Cardiac fibroblast (primary cell): ENCODE data around the gene FCGR3B.
"Not testable (repeated sequence)": the region's sequence is repeated elsewhere in the genome, so short reads cannot be mapped to it uniquely, and the experiment has no call there.

Source experiments
- DNase-seq, 2 donors: peaks; one replicate each; pipeline versions ENCODE4 v3.0.0 to v3.0.0-alpha.2; 2010; ENCODE audit warnings: low read depth in 2 of 2
- H3K4me3 ChIP-seq, 2 donors: replicated peaks in 1 of 2; 1 replicate in 1 of 2; 2 replicates in 1 of 2; pipeline ENCODE4 v1.5.1; 2011; ENCODE audit warnings: low read depth in 2 of 2, low read length in 2 of 2, mild to moderate bottlenecking in 2 of 2, moderate library complexity in 1 of 2
- TF ChIP-seq, protein P1 (sequence below): IDR thresholded peaks from one replicate; pipeline ENCODE4 v1.5.1; 2011; ENCODE audit warnings: low read depth, mild to moderate bottlenecking, low read length, inconsistent platforms

FCGR3B gene

DNA sequence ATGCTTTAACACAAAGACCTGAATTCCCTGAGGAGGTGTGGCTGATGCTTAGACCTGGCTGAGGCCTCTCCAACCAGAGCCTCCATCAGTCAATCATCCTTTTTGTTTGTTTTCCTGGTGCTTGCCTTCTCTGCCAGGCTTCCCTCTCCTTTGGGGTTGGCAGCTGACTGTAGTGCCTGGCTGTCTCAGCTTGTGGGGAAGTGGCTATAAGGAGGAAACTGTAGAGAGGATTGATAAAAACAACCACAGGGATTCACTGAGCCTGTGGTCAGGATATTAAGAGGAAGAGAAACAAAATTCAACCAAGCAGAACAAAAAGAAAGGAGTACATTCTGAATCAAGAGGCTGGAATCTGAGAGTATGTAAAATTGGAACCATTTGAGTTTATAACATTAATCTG, 27.5 kb upstream of the FCGR3B start:
- H3K4me3 ChIP-seq, DNase-seq: not testable (repeated sequence)

DNA sequence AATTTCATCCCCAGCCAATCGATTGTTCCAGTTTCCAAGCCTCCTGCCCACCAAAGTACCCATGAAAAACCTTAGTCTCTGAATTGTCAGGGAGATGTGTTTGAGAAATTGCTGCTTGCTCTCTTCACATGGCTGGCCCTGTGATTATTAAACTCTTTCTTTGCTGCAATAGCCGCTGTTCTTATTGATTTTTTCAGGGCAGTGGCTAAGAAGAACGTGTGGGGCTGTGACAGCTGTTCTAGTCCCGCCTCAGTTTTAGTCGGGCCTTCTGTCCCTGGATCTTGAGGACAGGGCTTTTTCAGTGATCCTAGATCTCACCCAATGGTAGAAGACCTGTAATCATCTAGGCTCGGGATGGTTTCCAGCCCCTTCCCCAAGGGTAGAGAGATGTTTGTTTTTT, 23.0 kb upstream of the FCGR3B start:
- not testable (repeated sequence) for DNase-seq

DNA sequence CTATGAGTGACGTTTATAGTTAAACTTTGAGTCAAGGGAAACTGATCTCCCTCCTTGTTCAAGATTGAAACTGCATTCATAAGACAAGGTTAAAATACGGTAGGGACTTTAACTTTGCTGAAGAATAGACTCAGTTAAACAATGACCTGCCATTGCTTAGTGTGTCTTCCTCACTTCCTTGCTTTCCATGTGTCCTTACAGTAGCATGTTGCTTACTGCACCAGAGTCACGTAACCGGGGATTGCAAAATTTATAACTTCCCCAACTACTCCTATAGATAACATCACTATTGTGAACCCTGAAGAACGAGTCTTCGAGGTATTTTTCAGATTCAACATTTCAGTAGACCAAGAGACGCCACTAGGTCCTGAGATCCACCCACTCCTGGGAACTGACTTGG, 22.6 kb upstream of the FCGR3B start:
- not testable (repeated sequence) for H3K4me3 ChIP-seq

More for the DNA sequence above, 23.0 kb upstream of the FCGR3B start:
- H3K4me3 ChIP-seq = not testable (repeated sequence)

DNA sequence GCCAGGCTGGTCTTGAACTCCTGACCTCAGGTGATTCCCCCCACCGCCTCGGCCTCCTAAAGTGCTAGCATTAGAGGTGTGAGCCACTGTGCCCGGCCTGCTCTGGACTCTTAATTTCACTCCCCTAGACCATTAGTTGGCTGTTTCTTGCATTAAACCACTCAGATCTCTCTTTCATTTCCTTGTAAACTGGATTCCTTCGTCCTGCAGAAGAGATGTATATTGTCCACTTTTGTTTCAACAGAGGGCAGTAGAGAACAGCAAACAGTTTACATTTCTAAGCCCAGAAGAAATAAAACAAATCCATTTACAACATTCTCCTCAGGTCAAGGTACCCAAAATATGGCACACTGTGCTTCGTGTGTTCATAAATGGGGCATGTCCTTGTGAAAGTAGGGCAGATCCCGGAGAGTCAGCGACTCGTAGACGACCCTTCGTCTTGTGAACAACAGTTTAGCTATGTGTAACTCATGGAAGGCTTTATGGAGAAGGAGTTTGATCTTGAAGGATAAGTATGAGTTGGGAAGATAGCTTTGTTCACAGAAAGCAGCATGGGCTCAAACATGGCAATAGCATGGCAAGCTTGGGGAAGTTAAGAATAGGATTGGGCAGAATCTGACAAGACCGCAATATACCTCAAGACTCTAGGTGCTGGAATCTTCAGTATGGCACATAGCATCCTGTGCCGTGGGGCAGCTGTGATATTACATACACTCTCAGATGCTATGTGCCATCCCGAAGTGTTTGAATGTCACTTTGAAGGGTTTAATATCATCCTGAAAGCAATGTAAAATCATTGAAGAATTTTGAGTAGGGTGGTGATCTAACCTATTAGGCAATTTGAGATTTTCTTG, 16.8 kb upstream of the FCGR3B start:
- DNase-seq = peak; percentile 60 to 73
- H3K4me3 ChIP-seq = not testable (repeated sequence)
- TF ChIP-seq, protein P1, sequence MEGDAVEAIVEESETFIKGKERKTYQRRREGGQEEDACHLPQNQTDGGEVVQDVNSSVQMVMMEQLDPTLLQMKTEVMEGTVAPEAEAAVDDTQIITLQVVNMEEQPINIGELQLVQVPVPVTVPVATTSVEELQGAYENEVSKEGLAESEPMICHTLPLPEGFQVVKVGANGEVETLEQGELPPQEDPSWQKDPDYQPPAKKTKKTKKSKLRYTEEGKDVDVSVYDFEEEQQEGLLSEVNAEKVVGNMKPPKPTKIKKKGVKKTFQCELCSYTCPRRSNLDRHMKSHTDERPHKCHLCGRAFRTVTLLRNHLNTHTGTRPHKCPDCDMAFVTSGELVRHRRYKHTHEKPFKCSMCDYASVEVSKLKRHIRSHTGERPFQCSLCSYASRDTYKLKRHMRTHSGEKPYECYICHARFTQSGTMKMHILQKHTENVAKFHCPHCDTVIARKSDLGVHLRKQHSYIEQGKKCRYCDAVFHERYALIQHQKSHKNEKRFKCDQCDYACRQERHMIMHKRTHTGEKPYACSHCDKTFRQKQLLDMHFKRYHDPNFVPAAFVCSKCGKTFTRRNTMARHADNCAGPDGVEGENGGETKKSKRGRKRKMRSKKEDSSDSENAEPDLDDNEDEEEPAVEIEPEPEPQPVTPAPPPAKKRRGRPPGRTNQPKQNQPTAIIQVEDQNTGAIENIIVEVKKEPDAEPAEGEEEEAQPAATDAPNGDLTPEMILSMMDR = peak; percentile 45

More for the DNA sequence above, 22.6 kb upstream of the FCGR3B start:
- DNase-seq = not testable (repeated sequence)

DNA sequence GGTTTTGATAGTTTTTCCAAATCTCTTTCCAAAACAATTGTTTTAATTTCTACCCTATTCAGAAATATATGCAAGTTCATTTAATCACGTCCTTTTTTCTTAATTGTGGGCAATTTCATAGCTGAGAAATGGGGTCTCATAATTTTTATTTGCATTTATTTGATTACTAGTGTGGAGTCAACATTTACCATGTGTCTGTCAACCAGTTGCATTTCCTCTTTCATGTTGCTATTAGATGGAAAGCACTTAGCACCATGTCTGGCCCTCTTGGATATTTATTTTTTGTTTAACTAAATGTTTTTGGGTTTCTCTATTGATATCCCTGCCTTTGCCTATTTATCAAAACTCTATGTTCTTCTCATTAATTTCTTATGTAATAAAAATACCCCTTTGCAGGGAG, 13.9 kb upstream of the FCGR3B start:
- not testable (repeated sequence) for DNase-seq, H3K4me3 ChIP-seq

DNA sequence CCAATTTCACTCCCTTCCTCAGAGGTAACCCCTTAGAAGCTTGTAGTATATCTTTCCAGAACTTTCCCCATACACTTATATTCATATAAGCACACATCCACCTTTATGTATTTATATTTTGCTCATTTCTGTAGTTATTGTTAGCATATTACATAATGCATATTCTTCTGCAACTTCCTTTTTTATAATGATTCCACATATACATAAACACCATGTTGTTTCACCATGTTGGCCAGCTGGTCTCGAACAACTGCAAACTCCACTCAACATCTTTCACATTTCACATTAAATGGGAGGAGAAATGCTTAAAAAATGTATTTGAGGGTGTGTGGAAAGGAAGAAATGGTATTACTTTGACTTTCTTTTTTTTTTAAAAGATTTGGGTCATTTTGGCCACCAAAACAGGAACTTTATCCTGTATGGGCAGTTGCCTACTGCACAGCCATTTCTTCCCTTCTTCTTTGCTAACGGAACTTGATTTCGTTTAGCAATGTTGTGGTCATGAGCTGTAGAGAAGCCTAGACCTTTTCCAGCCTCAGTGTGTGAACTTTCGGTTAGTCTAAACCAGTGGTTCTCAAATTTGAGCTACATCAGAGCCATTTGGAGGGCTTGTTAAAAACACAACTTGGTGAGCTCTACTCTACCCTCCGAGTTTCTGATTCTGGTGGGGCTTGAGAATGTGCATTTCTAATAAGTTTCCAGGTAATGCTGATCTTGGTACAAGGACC, 12.7 kb upstream of the FCGR3B start:
- DNase-seq, H3K4me3 ChIP-seq: not testable (repeated sequence)

DNA sequence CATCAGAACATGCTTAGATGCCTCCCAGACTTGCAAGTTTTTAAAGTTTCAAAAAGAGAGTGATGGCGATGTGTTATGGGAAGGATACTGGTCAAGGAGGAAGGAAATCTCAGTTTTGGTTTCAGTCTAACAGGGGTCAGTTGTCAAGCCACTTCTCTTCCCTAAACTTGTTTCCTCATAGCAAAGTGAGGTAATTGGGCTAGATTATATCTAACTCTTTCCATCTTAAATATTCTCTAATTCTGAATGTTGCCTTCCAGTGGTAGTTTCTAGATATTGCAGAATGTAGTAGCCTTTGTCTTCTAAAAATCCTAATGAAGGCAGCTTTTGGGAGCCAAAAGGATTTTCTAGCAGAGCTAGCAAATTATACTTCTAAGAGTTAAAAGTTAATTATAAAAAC, 11.7 kb upstream of the FCGR3B start:
- H3K4me3 ChIP-seq = not testable (repeated sequence)
- peak; percentile 31 to 38 for DNase-seq

DNA sequence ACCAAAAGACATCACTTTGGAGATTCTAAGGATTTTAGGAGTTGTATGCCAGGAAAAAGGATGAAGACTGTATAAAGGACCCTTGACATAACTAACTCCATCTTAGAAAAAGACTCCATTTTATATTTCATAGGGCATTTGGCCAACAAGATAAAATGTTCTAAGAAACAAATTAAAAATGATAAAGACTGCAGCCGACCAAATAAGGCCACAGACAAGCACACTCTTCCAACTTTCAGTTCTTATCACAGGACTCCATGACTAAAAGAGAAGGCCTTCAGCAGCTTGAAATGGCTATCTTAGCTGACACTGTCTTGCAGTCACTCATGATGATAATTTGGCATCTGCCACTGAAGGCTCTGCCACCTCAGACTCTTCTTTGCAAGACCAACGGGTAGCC, 8.2 kb upstream of the FCGR3B start:
- DNase-seq, H3K4me3 ChIP-seq: not testable (repeated sequence)

DNA sequence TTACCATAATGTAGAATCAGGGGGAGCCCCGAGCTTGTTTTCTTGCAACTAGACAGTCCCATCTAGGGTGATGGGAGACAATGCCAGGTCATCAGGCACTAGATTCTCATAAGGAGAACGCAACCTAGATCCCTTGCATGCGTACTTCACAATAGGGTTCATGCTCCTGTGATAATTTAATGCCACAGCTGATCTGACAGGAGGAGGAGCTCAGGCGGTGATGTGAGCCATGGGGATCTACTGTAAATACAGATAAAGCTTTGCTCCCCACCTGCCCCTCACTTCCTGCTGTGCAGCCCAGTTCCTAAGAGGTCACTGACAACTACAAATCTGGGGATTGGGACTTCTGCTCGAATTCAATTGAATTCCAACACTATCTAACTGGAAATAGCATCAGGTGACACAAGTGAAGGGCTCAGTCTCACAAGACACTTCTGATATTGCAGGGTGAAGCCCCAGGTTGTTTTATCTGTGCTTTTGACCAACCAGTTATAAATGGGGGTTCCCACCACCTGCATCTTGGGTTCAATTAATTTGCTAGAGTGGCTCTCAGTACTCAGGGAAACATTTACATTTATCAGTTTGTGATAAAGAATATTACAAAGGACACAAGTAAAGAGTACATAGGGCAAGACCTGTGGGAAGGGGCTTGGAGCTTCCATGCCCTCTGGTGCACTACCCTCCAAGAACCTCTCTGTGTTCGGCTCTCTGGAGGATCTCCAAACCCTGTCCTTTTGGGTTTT, 7.4 kb upstream of the FCGR3B start:
- DNase-seq, H3K4me3 ChIP-seq: not testable (repeated sequence)

DNA sequence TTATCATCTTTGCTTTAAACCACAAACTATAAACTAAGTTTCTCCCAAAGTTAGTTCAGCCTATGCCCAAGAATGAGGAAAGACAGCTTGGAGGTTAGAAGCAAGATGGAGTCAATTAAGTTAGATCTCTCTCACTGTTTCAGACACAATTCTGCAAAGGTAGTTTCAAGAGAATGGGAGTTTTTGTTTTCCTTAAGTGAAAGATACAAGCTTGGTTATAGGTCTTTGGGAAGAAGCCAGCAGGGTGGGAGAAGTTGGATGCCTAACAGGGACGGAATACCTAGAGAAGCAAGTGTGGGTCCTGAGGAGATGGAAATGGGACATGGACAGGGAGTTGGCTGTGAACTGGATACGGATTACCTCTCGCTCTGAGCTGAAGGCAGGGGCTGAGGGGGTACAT, 6.0 kb upstream of the FCGR3B start:
- not testable (repeated sequence) for DNase-seq, H3K4me3 ChIP-seq

DNA sequence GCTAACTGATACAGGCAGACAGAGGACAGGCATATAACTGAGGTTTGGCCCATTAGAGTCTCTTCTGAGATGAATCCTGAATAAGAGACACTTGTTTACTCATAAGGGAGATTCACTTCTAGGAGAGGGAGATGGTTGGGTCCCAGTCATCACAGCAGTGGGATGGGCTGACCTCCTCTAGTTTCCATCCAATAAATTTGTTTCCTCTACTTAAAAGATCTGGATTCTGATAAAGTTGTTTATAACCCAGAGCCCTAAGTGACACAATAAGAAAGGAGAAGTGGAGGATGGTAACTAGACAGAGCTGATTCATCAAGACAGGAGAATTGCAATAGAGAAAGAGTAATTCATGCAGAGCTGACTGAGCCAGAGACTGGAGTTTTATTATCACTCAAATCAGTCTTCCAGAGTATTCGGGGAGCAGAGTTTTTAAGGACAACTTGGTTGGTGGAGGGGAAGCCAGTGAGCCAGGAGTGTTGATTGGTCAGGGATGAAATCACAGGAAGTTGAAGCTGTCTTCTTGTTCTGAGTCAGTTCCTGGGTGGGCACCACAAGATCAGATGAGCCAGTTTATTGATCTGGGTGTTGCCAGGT, 5.3 kb upstream of the FCGR3B start:
- peak in 1 of 2 donors; percentile 13 for DNase-seq
- not testable (repeated sequence) for H3K4me3 ChIP-seq

DNA sequence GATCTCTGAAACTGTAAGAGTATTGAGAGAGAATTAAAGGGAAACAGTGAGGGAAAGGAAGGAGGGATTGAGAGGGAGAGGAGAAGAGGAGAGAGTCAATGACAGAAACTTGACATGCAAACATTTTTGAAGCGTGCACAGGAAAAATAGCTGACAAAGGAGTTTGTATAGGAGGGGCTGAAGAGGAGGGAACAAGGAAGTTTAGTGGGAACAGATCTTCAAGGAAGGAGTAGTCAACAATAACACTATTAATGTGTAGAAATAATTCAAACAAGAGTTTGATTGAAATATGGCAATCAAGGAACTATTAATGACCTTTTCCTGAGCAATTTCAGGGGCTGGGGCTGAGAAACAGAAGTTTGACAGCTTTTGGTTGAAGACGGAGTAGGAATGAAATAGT, 4.0 kb upstream of the FCGR3B start:
- not testable (repeated sequence) for DNase-seq, H3K4me3 ChIP-seq

DNA sequence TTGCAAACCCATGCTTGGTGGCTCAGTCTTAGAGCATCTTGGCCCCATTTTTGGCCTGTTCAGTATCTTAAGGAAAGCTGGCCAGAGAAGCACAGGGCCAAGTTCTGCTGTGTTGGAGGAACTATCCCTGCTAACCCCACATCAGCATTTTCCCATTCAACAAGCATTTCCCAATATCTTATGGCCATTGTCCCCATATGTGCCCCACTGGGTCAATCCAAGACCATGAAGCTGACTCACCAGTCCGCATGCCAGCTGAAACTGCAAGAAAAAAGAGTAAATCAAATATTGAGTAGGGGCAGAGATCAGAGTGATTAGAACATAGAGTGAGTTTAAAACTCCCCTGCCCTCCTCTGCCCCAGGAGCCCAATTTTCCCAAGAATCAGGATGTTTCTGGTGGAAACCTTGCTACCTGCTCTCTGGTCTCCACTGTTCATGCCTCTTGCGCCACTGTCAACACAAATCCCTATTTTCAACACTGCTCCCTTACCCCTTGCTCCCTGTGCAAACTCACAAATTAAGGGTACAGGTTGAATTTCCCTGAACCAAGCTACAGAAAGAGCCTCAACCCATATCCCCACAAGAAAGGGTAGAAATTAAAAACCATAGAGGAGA, 741 bp downstream of the FCGR3B start:
- not testable (repeated sequence) for H3K4me3 ChIP-seq, DNase-seq

DNA sequence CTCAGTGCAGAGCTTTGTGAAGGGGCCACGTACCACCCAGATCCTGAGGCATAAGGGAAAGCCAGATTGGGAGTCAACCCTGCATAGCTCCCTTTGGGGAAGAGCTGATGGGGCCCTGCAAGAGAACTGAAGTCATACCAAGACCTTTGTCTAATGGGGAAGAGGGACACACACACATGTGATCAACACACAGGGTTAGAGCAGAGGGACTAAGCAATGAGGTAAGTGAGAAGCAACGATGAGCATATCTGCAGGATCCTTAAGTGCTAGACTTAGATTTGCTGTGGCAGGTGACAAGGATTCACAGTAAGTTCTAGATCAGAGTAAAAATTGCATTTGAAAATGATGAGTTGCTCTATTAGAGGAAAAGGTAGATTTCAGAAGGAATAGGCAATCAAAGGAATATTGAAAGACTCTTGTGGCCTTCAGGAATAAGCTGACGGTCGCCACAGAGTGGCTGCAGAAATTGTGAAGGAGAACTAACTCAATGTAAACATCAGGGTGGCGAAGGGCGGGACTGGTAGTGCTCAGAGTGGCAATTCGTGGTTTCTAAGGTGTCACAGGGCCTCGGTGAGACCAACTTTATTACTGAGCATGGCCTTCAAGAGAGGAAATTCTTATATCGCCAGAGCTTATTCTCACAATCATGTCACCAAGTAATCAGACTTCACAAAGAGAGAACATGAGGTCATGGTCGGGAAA, 4.4 kb downstream of the FCGR3B start:
- not testable (repeated sequence) for DNase-seq

DNA sequence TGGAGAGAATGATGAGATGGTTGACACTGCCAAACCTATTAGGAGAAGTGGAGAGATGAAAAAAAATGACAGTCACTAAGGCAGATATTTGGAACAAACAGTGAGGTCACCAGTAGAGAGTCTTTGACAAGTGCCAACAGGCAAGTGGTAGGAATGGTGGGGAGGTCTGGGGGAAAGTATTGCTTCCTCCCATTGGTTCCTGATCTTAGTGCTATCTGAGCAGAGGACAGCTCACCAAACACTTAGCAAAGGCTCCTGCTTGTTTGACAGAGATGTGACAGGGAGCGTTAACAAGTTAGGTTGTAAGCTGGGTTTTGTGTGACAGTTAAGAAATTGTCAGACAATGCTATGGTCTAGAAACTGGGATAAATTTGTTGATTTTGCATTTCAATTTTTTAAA, 6.4 kb downstream of the FCGR3B start:
- DNase-seq, H3K4me3 ChIP-seq: not testable (repeated sequence)

More for the DNA sequence above, 4.4 kb downstream of the FCGR3B start:
- not testable (repeated sequence) for H3K4me3 ChIP-seq
